GM12865 (cell line): ENCODE data around the gene WDR31.
"Not testable (repeated sequence)": the region's sequence is repeated elsewhere in the genome, so short reads cannot be mapped to it uniquely, and the experiment has no call there.

Experiments
- DNase-seq: peaks from one replicate; pipeline ENCODE4 v3.0.0; 2010; ENCODE audit warnings: low read depth
- H3K4me3 ChIP-seq: 2 replicates; pipeline ENCODE4 v1.5.1; 2011; ENCODE audit warnings: mild to moderate bottlenecking, low read depth, low read length, control low read depth
- TF ChIP-seq, protein P1 (sequence below): IDR thresholded peaks from 2 replicates; pipeline ENCODE4 v1.5.1; 2011; ENCODE audit warnings: low read length, control low read depth, low read depth, inconsistent platforms; ENCODE audit not compliant: insufficient read depth; ENCODE audit errors: missing control alignments

WDR31 gene

DNA sequence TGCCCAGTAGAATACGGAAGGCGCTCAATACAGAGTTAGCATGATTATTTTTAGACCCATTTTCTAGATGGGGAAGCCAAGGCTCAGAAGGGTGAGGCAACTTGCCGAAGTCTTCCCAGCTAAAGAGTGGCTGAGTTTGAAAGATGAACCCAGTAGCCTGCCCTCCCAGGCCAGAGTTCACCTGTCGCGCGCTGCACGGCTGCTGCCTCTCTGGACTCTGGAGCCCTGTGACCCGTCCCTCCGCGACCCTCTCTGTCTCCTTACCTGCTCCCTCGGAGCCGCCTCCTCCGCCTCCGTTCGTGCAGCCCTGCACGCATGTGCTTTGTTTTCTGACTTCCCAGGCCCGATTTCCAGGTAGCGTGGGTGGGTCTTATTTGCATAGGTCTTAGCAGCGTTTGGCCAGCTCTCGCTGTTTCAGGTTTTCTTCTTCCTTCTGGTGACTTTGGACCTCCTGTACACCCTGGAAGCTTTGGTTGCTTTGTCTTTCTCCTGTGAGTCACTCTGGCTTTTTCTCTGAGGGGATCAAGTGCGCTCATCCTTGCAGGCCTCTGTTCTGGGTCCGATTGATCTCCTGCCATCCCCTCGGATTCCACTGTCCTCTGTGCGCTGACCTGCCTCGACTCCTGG is 37.2 kb downstream of the WDR31 start, which contains the start of gene RNF183:
Gene RNF183, minus strand, starts transcription at position 585 of the 627 bp plus-strand sequence. CDS start 5,192 bp downstream, outside the sequence.
- TF ChIP-seq, protein P1, sequence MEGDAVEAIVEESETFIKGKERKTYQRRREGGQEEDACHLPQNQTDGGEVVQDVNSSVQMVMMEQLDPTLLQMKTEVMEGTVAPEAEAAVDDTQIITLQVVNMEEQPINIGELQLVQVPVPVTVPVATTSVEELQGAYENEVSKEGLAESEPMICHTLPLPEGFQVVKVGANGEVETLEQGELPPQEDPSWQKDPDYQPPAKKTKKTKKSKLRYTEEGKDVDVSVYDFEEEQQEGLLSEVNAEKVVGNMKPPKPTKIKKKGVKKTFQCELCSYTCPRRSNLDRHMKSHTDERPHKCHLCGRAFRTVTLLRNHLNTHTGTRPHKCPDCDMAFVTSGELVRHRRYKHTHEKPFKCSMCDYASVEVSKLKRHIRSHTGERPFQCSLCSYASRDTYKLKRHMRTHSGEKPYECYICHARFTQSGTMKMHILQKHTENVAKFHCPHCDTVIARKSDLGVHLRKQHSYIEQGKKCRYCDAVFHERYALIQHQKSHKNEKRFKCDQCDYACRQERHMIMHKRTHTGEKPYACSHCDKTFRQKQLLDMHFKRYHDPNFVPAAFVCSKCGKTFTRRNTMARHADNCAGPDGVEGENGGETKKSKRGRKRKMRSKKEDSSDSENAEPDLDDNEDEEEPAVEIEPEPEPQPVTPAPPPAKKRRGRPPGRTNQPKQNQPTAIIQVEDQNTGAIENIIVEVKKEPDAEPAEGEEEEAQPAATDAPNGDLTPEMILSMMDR: no peak
- DNase-seq: no peak
- no peak within 1 kb of the TSS for H3K4me3 ChIP-seq

DNA sequence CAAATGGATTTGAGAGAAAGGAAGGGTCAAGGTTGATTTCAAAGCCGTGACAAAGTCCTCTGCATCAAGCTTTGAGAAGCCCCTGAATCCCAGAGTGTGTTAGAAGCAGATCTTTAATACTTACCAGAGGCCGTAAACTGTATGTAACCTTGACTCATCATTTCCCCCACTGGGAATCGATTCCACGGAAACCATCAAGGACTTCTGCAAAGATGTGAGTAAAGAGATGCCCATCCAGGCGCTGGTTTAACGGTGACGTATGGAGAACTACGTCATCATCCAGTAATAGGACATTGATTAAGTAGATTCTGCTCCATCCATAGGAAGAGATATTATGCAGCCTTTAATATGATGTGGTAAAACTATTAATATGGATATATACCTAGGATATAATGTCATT is 38.5 kb downstream of the WDR31 start:
- no peak for DNase-seq
- TF ChIP-seq, protein P1: no peak

DNA sequence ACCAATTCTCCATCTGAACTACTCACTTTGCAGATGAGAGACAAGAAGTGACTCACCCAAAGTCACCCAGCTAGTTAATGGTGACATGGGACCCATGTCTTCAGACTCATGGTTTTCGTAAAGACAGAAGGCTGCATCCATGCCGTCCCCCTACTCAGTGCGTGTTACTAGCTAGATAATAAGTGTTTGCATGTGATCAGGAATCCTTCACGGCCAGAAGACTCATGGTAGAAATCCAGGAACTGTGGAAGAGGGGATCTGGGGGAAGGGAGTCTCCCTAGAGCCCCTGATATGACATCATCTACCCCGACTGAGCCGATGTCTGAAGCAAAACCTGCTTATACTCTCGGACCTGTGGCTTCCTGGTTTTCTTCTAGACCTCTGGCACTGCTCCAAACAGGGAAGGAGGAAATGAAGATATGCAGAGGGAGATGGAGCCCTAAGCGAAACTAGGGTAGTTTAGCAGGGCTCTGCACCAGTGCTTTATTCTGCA is 40.2 kb downstream of the WDR31 start:
- TF ChIP-seq, protein P1: no peak
- no peak for DNase-seq
- no peak overlapping the region for H3K4me3 ChIP-seq

More for the DNA sequence above, 38.5 kb downstream of the WDR31 start:
- H3K4me3 ChIP-seq: no peak overlapping the region

DNA sequence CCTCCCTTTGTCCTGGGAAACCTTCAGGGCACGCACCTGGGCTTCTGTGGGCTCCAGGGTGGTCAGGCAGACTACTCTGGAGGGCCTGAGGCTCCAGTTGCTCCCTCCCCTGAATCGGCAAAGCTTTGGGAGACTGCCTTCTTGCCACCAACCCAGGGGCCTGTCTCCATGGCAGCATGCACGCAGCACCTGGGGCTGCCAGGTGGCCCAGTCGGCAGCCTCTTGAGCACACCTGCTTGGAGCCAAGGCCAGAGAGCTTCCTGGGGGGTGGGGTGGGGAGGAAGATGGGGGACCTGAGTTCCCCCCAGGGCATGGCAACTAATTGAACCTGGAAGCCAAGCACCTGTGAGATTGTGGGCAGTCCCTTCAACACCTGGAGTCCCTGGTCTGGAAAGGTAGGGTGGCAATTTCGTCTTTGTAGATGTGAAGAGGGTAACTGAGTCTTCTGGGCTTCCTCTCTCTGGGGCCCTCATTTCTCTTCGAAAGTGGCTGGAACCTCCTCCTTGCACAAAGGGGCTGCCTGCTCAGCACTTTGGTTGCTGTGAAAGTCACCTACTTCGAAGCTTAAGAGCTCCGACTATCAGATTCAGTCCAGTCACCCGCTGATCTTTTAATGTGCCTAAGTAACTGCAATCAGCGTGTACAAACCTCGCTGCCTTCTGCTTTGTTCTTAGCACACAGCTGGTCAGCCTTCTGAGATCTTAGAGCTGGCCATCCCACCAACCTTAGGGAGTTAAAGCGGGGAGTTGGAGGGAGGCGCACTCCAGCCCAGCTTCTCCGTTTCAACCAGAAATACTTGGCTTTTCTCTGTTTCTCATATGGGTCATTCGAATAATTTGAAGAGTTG is 40.9 kb downstream of the WDR31 start:
- TF ChIP-seq, protein P1: no peak
- DNase-seq: no peak
- no peak overlapping the region for H3K4me3 ChIP-seq

DNA sequence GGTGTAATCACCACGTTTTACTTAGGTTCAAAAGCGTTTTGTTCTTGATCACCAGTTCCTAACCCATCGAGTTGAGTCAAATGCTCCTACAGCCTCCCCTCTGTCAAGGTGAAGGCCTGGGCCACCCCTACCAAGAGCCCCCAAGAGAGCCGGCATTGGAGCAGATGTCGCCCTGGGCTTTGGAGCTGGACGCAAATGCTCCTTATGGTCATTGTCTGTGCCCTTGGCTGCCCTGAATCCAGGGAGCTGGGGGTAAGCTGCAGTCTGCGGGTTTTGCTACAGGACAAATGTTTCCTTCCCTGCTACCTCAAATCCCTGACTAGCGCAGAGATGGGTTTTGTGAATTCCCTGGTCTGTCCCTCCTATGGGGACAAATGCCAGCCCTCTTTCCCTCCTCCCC is 41.8 kb downstream of the WDR31 start:
- DNase-seq: no peak
- TF ChIP-seq, protein P1: no peak
- no peak overlapping the region for H3K4me3 ChIP-seq

DNA sequence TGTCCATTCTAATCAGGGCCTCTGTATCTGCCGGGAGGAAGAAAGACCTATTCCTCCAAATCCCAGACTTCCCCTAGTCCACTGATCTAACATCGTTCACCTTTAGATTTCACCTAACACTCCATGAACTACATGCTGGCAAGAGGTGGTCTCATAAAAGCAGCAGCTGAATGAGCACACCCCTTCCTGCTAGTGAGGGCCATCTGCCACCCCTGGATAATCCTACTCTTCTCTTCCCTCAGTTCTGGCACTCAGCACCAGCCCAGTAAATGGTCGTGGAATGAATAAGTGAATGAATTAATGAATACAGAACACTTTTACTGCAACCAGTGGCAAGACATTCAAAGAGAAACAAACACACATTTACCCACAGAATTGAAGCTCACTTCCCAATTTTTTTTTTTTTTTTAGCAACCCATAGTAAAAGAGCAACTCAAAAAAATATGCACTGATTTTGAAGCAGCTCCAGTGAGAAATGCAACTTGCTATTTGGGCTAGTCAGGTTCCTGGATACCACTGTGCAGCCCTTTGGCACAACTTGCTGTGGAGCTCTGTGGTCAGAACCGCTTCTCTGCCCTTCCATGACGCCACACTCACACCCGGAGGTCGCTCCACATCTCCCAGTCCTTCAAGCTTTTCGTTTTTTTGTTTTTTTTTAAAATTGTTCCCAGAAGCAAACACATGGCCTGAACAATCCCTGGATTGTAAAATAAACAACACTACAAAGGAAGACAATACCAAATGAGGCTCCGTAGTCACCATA is 43.1 kb downstream of the WDR31 start:
- TF ChIP-seq, protein P1: no peak
- H3K4me3 ChIP-seq: no peak overlapping the region
- no peak for DNase-seq

DNA sequence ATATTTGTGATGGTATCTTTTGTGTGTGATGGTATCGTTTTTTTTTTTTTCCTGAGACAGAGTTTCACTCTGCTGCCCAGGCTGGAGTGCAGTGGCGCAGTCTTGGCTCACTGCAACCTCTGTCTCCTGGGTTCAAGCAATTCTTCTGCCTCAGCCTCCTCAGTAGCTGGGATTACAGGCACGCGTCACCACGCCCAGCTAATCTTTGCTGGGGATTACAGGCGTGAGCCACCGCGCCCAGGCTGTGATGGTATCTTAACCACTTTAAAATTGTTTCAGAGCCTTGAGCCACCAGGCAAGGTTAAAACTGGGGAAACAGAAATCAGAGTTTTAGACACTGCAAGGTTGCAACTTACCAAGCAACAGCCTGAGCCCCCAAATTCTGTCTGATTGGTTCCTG is 43.8 kb downstream of the WDR31 start:
- not testable (repeated sequence) for H3K4me3 ChIP-seq, DNase-seq
